Measurements from ENCODE around the gene FBLN1. TPM values are rescaled to one million over a fixed set of nuclear protein-coding genes. Genes with fewer than 3 reads are reported as not detected.

FBLN1 gene
- total and polyA plus RNA-seq, 2 of the 8 experiments (the other 6 are each of a cell fraction or from before 2014, with no cell fraction given): 159 to 168 TPM

DNA sequence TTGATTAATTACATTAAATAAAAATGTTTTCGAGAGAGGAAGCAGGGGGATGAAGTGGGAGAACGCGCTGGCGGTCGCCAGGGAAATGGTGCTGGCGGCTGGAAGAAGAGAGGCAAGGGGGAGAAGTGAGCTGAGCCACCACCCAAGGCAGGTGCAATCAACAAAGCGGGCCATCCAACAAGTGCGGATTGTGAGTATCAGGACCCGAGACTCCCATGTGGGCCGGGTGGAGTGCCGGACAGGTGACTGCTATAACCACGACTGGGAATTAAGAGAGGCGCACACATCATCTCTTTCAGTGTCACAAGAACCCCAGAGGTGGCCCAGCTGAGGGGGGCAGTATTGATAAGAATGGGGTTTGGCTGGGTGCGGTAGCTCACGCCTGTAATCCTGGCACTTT, 127.8 kb downstream of the FBLN1 start:
- Histone ChIP-seq H3K4me2 (ENCODE audit: insufficient read depth in 1 of 2, low read depth in 2 of 2, low read length in 2 of 2) (peak overlapping the region; percentile 22 to 24; a peak in 1 of 4 replicates), H4K91ac (replicated peaks; ENCODE audit: insufficient read length, low read length) (peak overlapping the region; percentile 2), H4K20me1 (replicated peaks in 1 of 2; ENCODE audit: control insufficient read depth in 1 of 2, insufficient read depth in 2 of 2, low read length in 2 of 2) (no peaks in the 10 kb centered on the region), H3K79me1 (ENCODE audit: low read depth, low read length) (no peaks in the 10 kb centered on the region), H3K27me3 (replicated peaks in 1 of 4; ENCODE audit: control insufficient read depth in 3 of 4, extremely low read depth in 1 of 4, insufficient read depth in 3 of 4, low read length in 3 of 4) (no peaks in the 10 kb centered on the region; a peak in 3 of 7 replicates), H2BK5ac (ENCODE audit: low read depth, low read length) (no peak overlapping the region), H2BK20ac (ENCODE audit: low read length) (0 out of 2 replicates have a peak overlapping the region, but pooled peaks have one; percentile 48), H3K9ac (replicated peaks in 1 of 4; ENCODE audit: extremely low read depth in 1 of 4, low read depth in 3 of 4, low read length in 3 of 4) (no peak overlapping the region), H2BK15ac (ENCODE audit: low read length) (no peak overlapping the region), H3K4ac (replicated peaks; ENCODE audit: insufficient read length, low read depth, low read length) (peak overlapping the region; percentile 75), H2BK120ac (replicated peaks; ENCODE audit: low read depth, low read length) (no peak overlapping the region), H3K23ac (ENCODE audit: insufficient read length) (no peak overlapping the region), H3K9me3 (ENCODE audit: insufficient read depth in 2 of 2, low read depth in 1 of 2, low read length in 1 of 2) (no peaks in the 10 kb centered on the region), H2BK12ac (ENCODE audit: low read depth, low read length) (no peak overlapping the region), H3K27ac (ENCODE audit: low read depth, low read length) (no peak overlapping the region), H3K4me1 (replicated peaks in 1 of 4; ENCODE audit: control insufficient read depth in 3 of 4, insufficient read depth in 4 of 4, low read length in 3 of 4) (peaks cover 22 to 31% (median 28%) of the 10 kb centered on the region in 4 experiments), H2AK5ac (ENCODE audit: low read depth, low read length) (no peak overlapping the region), H3K79me2 (ENCODE audit: control insufficient read depth in 1 of 2, insufficient read depth in 2 of 2, low read length in 2 of 2) (no peaks in the 10 kb centered on the region), H3K14ac (ENCODE audit: insufficient read length) (no peak overlapping the region), H4K5ac (ENCODE audit: insufficient read length, low read depth, low read length) (no peak overlapping the region), H3K4me3 (ENCODE audit: extremely low read depth in 1 of 4, insufficient read depth in 2 of 4, low read depth in 3 of 4, low read length in 4 of 4) (no peak overlapping the region), H4K8ac (ENCODE audit: extremely low read depth, insufficient read depth, low read length) (0 out of 2 replicates have a peak overlapping the region, but pooled peaks have one; percentile 28), H3K23me2 (ENCODE audit: low read depth, low read length) (no peaks in the 10 kb centered on the region), H3K36me3 (ENCODE audit: control insufficient read depth in 2 of 4, insufficient read depth in 4 of 4, low read length in 3 of 4) (no peaks in the 10 kb centered on the region), H3K18ac (ENCODE audit: extremely low read depth, low read length) (no peak overlapping the region), H3K56ac (replicated peaks; ENCODE audit: insufficient read length, low read depth, low read length) (no peak overlapping the region), H2AFZ (ENCODE audit: low read length) (no peak overlapping the region)
- no peak for DNase-seq (ENCODE audit: low read depth in 1 of 2, low spot score in 2 of 2)
- POLR2A ChIA-PET (ENCODE audit: partially characterized antibody): no interaction called here
- WGBS, 2 experiments (ENCODE audit: extremely low coverage in 1 of 2, insufficient coverage in 1 of 2, insufficient read length in 1 of 2, insufficient replicate concordance in 2 of 2, low coverage in 1 of 2, low lambda C conversion rate in 2 of 2, missing lambda C conversion rate in 1 of 2): 77% methylated on average over 15 of the region's 15 CpGs; no CpG with 5 or more reads in 1 of the 2 experiments
- CTCF ChIA-PET (ENCODE audit: partially characterized antibody): interaction anchor here (0.5 to 3.6 kb wide), 7 partner anchors 11 to 488 kb away, joined by 3 to 12 read pairs (median 4); no protein-coding TSS in a partner anchor
- TF ChIP-seq POLR2A (IDR thresholded peaks at IDR 0.05; ENCODE audit: control extremely low read depth in 1 of 2, low read depth in 2 of 2, low read length in 2 of 2): no peak
- no peak for TF ChIP-seq RBBP5 (IDR thresholded peaks at IDR 0.05; ENCODE audit: borderline replicate concordance, low read depth, low read length)
- TF ChIP-seq NRF1 (IDR thresholded peaks at IDR 0.05; ENCODE audit: low read depth, low read length): no peak
- no peak for FAIRE-seq

Data from H1 (cell line).